ENCODE data around the gene PHF2.

DNA sequence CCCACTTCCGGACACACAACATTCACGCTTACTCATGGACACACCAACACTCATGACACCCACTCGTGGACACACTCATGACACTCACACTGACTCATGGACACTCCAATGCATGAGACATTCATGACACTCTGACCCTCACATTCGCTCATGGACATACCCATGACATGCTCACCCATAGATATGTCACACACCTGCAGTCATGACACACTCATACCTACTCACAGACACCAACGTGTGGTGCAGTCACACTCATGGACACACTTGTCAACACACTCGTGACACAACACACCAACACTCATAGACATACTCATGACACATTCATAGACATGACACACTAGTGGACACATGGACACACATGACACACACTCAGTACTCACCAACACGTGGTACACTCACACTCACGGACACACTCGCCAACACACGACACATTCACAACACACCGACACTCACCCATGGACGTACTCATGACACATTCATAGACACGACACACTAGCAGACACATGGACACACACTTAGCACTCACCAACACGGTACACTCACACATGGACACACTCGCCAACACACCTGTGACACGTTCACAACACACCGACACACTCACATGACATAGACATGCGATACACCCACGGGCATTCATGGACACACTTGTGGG lies 73.4 kb downstream of the PHF2 start:
- TF ChIP-seq CTCF (IDR thresholded peaks at IDR 0.05) (no peak), POLR2A (IDR thresholded peaks at IDR 0.05) (no peak)
